HepG2 (cell line): ENCODE data around the gene PRELID1. TPM values are rescaled to one million over a fixed set of nuclear protein-coding genes. Genes with fewer than 3 reads are reported as not detected.

Source experiments
- HMG20B ChIP-seq: conservative IDR thresholded peaks from 2 replicates; pipeline ENCODE4 v1.6.1; 2016; ENCODE audit warnings: missing genetic modification reagents, missing compliant biosample characterization
- HOXA3 ChIP-seq: sonication (generic); formaldehyde crosslinking; IDR thresholded peaks from 2 replicates; pipeline ENCODE4 v1.5.0; 2020; ENCODE audit warnings: missing genetic modification reagents
- ZNF253 ChIP-seq: sonication (generic); formaldehyde crosslinking; IDR thresholded peaks from 2 replicates; pipeline ENCODE4 v1.8.0; 2022; ENCODE audit warnings: mild to moderate bottlenecking, missing genetic modification reagents, borderline replicate concordance
- ZNF451 ChIP-seq: sonication (generic); formaldehyde crosslinking; IDR thresholded peaks from 2 replicates; pipeline ENCODE4 v1.5.0; 2020; ENCODE audit warnings: mild to moderate bottlenecking, missing genetic modification reagents
- ZNF496 ChIP-seq: sonication (generic); formaldehyde crosslinking; IDR thresholded peaks from 2 replicates; pipeline ENCODE4 v1.8.1; 2023; ENCODE audit warnings: mild to moderate bottlenecking, moderate library complexity, missing genetic modification reagents; ENCODE audit not compliant: insufficient replicate concordance
- polyA plus RNA-seq, 8 experiments: library from polyadenylated mRNA; depleted of rRNA in 3 of 8; stranded (reverse) in 7 of 8; unstranded in 1 of 8; fragments of >200 nt; fragmentation: Illumina TruSeq in 4 of 8; extraction: Trizol in 4 of 8; gene quantifications; 2 replicates each; pipeline versions ENCODE4 v1.2.1 to v1.2.3, GENCODE V29; 2011 to 2016; ENCODE audit warnings: low read depth in 4 of 8, missing spikeins in 1 of 8, mixed read lengths in 1 of 8; ENCODE audit not compliant: insufficient read depth in 1 of 8
- total RNA-seq, 5 experiments: library from RNA; depleted of rRNA; stranded (reverse); fragments of >200 nt; fragmentation: Illumina TruSeq; extraction: Trizol; gene quantifications; 2 replicates each; pipeline ENCODE4 v1.2.3, GENCODE V29; 2016; ENCODE audit warnings: low read depth in 1 of 5
- TF ChIP-seq, protein P1 (sequence below), 2 experiments: fragments of 450-650 bp in 1 of 2; sonication (generic) in 1 of 2; formaldehyde crosslinking in 1 of 2; IDR thresholded peaks; 2 replicates each; pipeline versions ENCODE4 v1.6.1 to v1.8.0; 2016 to 2022; ENCODE audit warnings: antibody characterized with exemption in 1 of 2, mild to moderate bottlenecking in 1 of 2, missing genetic modification reagents in 1 of 2
- TF ChIP-seq, protein P2 (sequence below): sonication (generic); formaldehyde crosslinking; IDR thresholded peaks from 2 replicates; pipeline ENCODE4 v1.5.0; 2020; ENCODE audit warnings: mild to moderate bottlenecking, missing genetic modification reagents
- TF ChIP-seq, protein P3 (sequence below): sonication (generic); formaldehyde crosslinking; IDR thresholded peaks from 2 replicates; pipeline ENCODE4 v1.5.0; 2020; ENCODE audit warnings: mild to moderate bottlenecking, missing genetic modification reagents, borderline replicate concordance
- TF ChIP-seq, protein P4 (sequence below): sonication (generic); formaldehyde crosslinking; IDR thresholded peaks from 2 replicates; pipeline ENCODE4 v1.8.1; 2023; ENCODE audit warnings: missing genetic modification reagents, mild to moderate bottlenecking, borderline replicate concordance
- TF ChIP-seq, protein P5 (sequence below): sonication (generic); formaldehyde crosslinking; conservative IDR thresholded peaks from 2 replicates; pipeline ENCODE4 v1.8.0; 2022; ENCODE audit warnings: missing genetic modification reagents

The PRELID1 gene
- total and polyA plus RNA-seq, 2 of the 13 experiments (the other 11 are each of a cell fraction or from before 2014, with no cell fraction given): 250 to 271 TPM

DNA sequence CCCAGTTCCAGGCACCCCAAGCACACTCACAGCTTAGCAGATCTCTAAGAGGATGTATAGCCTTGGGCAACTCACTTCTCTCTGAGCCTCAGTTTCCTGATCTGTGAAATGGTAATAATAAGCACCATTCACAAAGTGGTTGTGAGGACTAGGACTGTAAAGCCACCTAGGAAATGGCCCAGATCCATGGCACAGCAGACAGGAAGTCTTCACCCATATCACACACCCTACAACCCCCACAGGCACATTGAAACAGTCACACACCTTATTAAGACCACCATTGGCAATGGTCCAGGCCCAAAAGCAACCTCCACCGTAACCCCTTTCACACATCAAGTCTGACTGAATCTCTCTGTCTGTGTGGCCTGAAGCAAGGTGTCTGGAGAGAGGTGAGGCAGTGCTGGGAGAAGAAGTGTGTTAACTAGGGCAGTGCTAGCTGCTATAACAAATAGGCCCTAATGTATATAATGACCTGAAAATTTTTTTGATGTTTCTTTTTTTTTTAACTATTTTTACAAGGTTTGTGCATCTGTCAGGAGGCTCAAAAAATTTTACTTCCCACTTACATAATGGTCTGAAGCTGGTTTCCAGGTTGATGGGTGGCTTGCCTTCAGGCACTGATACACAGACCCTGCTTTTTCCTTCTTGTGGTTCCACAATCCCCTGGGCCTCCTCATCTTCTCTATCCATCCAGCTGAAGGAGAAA is 51.7 kb downstream of the PRELID1 start (continued):
- TF ChIP-seq, protein P1, sequence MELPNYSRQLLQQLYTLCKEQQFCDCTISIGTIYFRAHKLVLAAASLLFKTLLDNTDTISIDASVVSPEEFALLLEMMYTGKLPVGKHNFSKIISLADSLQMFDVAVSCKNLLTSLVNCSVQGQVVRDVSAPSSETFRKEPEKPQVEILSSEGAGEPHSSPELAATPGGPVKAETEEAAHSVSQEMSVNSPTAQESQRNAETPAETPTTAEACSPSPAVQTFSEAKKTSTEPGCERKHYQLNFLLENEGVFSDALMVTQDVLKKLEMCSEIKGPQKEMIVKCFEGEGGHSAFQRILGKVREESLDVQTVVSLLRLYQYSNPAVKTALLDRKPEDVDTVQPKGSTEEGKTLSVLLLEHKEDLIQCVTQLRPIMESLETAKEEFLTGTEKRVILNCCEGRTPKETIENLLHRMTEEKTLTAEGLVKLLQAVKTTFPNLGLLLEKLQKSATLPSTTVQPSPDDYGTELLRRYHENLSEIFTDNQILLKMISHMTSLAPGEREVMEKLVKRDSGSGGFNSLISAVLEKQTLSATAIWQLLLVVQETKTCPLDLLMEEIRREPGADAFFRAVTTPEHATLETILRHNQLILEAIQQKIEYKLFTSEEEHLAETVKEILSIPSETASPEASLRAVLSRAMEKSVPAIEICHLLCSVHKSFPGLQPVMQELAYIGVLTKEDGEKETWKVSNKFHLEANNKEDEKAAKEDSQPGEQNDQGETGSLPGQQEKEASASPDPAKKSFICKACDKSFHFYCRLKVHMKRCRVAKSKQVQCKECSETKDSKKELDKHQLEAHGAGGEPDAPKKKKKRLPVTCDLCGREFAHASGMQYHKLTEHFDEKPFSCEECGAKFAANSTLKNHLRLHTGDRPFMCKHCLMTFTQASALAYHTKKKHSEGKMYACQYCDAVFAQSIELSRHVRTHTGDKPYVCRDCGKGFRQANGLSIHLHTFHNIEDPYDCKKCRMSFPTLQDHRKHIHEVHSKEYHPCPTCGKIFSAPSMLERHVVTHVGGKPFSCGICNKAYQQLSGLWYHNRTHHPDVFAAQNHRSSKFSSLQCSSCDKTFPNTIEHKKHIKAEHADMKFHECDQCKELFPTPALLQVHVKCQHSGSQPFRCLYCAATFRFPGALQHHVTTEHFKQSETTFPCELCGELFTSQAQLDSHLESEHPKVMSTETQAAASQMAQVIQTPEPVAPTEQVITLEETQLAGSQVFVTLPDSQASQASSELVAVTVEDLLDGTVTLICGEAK (IDR thresholded peaks at IDR 0.05): no peak
- TF ChIP-seq, protein P1 (CRISPR knock-in tag; IDR thresholded peaks at IDR 0.05): no peak
- TF ChIP-seq, protein P2, sequence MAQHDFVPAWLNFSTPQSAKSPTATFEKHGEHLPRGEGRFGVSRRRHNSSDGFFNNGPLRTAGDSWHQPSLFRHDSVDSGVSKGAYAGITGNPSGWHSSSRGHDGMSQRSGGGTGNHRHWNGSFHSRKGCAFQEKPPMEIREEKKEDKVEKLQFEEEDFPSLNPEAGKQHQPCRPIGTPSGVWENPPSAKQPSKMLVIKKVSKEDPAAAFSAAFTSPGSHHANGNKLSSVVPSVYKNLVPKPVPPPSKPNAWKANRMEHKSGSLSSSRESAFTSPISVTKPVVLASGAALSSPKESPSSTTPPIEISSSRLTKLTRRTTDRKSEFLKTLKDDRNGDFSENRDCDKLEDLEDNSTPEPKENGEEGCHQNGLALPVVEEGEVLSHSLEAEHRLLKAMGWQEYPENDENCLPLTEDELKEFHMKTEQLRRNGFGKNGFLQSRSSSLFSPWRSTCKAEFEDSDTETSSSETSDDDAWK (CRISPR knock-in tag): no peak
- TF ChIP-seq, protein P3, sequence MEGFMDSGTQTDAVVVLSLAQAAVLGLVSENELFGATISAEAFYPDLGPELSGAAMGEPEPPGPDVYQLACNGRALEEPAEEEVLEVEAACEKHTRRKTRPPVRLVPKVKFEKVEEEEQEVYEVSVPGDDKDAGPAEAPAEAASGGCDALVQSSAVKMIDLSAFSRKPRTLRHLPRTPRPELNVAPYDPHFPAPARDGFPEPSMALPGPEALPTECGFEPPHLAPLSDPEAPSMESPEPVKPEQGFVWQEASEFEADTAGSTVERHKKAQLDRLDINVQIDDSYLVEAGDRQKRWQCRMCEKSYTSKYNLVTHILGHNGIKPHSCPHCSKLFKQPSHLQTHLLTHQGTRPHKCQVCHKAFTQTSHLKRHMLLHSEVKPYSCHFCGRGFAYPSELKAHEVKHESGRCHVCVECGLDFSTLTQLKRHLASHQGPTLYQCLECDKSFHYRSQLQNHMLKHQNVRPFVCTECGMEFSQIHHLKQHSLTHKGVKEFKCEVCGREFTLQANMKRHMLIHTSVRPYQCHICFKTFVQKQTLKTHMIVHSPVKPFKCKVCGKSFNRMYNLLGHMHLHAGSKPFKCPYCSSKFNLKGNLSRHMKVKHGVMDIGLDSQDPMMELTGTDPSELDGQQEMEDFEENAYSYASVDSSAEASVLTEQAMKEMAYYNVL (CRISPR knock-in tag): no peak
- TF ChIP-seq HMG20B (CRISPR knock-in tag): no peak
- no peak for TF ChIP-seq ZNF496 (CRISPR knock-in tag)
- no peak for TF ChIP-seq HOXA3
- TF ChIP-seq ZNF253 (CRISPR knock-in tag): 0 out of 2 replicates have a peak, but pooled peaks have one; percentile 25
- TF ChIP-seq, protein P4, sequence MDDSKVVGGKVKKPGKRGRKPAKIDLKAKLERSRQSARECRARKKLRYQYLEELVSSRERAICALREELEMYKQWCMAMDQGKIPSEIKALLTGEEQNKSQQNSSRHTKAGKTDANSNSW (CRISPR knock-in tag): no peak
- TF ChIP-seq, protein P5, sequence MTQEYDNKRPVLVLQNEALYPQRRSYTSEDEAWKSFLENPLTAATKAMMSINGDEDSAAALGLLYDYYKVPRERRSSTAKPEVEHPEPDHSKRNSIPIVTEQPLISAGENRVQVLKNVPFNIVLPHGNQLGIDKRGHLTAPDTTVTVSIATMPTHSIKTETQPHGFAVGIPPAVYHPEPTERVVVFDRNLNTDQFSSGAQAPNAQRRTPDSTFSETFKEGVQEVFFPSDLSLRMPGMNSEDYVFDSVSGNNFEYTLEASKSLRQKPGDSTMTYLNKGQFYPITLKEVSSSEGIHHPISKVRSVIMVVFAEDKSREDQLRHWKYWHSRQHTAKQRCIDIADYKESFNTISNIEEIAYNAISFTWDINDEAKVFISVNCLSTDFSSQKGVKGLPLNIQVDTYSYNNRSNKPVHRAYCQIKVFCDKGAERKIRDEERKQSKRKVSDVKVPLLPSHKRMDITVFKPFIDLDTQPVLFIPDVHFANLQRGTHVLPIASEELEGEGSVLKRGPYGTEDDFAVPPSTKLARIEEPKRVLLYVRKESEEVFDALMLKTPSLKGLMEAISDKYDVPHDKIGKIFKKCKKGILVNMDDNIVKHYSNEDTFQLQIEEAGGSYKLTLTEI (CRISPR knock-in tag): no peak
- no peak for TF ChIP-seq ZNF451 (CRISPR knock-in tag)
